ENCODE measurements around the gene FBXL20. TPM values are rescaled to one million over a fixed set of nuclear protein-coding genes. Genes with fewer than 3 reads are reported as not detected.

The FBXL20 gene
- total RNA-seq, 4 donors from 2014 or later, result 13.1 to 19.6 (median 17.2) TPM

- 31% methylated on average over 12 of the region's 16 CpGs for WGBS
- intact Hi-C loops (cut with DNase I), result loop anchor here (5.0 kb wide), 1 partner anchor 32 kb away; no protein-coding TSS in a partner anchor
- Histone ChIP-seq H3K27ac (replicated peaks in 1 of 4) (no peak overlapping the region), H3K4me1 (peaks cover 5 to 10% (median 6%) of the 10 kb centered on the region in 4 donors), H3K4me3 (no peak overlapping the region), H3K9me3 (no peaks in the 10 kb centered on the region), H3K27me3 (peaks cover 0 to 77% (median 0%) of the 10 kb centered on the region in 4 donors), H3K36me3 (no peaks in the 10 kb centered on the region)
- no peak for DNase-seq (ENCODE audit: extremely low spot score)
- TF ChIP-seq POLR2A (IDR thresholded peaks at IDR 0.05; ENCODE audit: low read depth), result no peak
- no peak for TF ChIP-seq EP300 (IDR thresholded peaks at IDR 0.05)
- TF ChIP-seq CTCF (IDR thresholded peaks at IDR 0.05), result peak; percentile 21 to 41 (median 37)
Measured at GRCh38 chr17:39239640-39240314, 161.6 kb downstream of the FBXL20 start.

- H3K36me3 ChIP-seq, result no peaks in the 10 kb centered on the region
- H3K4me3 ChIP-seq, result no peak overlapping the region
- DNase-seq (ENCODE audit: extremely low spot score), result no peak
- peaks cover 0 to 82% (median 0%) of the 10 kb centered on the region in 4 donors for H3K27me3 ChIP-seq
- H3K9me3 ChIP-seq, result no peaks in the 10 kb centered on the region
- H3K4me1 ChIP-seq, result peaks cover 0 to 4% (median 0%) of the 10 kb centered on the region in 4 donors
- intact Hi-C loops (cut with DNase I), result no loop called here
- TF ChIP-seq POLR2A (IDR thresholded peaks at IDR 0.05; ENCODE audit: low read depth) (no peak), CTCF (IDR thresholded peaks at IDR 0.05) (no peak), EP300 (IDR thresholded peaks at IDR 0.05) (no peak), POLR2AphosphoS5 (IDR thresholded peaks at IDR 0.05) (no peak)
- H3K27ac ChIP-seq (replicated peaks in 1 of 4), result no peak overlapping the region
- 22% methylated on average over 10 of the region's 15 CpGs for WGBS
Measured at GRCh38 chr17:39238311-39238972, 163.0 kb downstream of the FBXL20 start.

GRCh38 chr17:39237586-39237985, 163.8 kb downstream of the FBXL20 start:
- TF ChIP-seq EP300 (IDR thresholded peaks at IDR 0.05) (no peak), POLR2A (IDR thresholded peaks at IDR 0.05; ENCODE audit: low read depth) (no peak), CTCF (IDR thresholded peaks at IDR 0.05) (no peak), POLR2AphosphoS5 (IDR thresholded peaks at IDR 0.05) (no peak)
- no peak for DNase-seq (ENCODE audit: extremely low spot score)

GRCh38 chr17:39236981-39237441, 164.4 kb downstream of the FBXL20 start:
- no peaks in the 10 kb centered on the region for H3K36me3 ChIP-seq
- peaks cover 0 to 84% (median 0%) of the 10 kb centered on the region in 4 donors for H3K27me3 ChIP-seq
- H3K27ac ChIP-seq (replicated peaks in 1 of 4), result no peak overlapping the region
- whole genome bisulfite sequencing, result 82% methylated on average over 2 of the region's 6 CpGs
- no peak overlapping the region for H3K4me3 ChIP-seq
- DNase-seq (ENCODE audit: extremely low spot score), result no peak
- TF ChIP-seq CTCF (IDR thresholded peaks at IDR 0.05), result no peak
- intact Hi-C loops (cut with DNase I), result no loop called here
- no peaks in the 10 kb centered on the region for H3K9me3 ChIP-seq
- H3K4me1 ChIP-seq, result peaks cover 3 to 5% (median 4%) of the 10 kb centered on the region in 4 donors

More at GRCh38 chr17:39237586-39237985, 163.8 kb downstream of the FBXL20 start:
- peaks cover 0 to 4% (median 0%) of the 10 kb centered on the region in 4 donors for H3K4me1 ChIP-seq
- no peak overlapping the region for H3K4me3 ChIP-seq
- H3K27ac ChIP-seq (replicated peaks in 1 of 4), result no peak overlapping the region
- WGBS, result 100% methylated on average over 1 of the region's 7 CpGs
- no peaks in the 10 kb centered on the region for H3K36me3 ChIP-seq
- H3K9me3 ChIP-seq, result no peaks in the 10 kb centered on the region
- peaks cover 0 to 82% (median 0%) of the 10 kb centered on the region in 4 donors for H3K27me3 ChIP-seq
- intact Hi-C loops (cut with DNase I), result no loop called here

Data from esophagus muscularis mucosa (tissue), 4 donors.